GM06990 (cell line): ENCODE measurements around the gene NIBAN1.

Experiments used
- DNase-seq: peaks from one replicate; pipeline ENCODE4 v3.0.0-alpha.2; 2011; ENCODE audit not compliant: insufficient read length; ENCODE audit errors: extremely low read depth
- H3K27me3 ChIP-seq: replicated peaks from 2 replicates; pipeline ENCODE4 v1.6.0; 2011; ENCODE audit warnings: low read length; ENCODE audit not compliant: control insufficient read depth, insufficient read depth
- H3K36me3 ChIP-seq: 2 replicates; pipeline ENCODE4 v1.5.1; 2011; ENCODE audit warnings: low read length; ENCODE audit not compliant: control insufficient read depth, insufficient read depth
- H3K4me3 ChIP-seq: replicated peaks from 2 replicates; pipeline ENCODE4 v1.5.1; 2011; ENCODE audit warnings: low read depth, mild to moderate bottlenecking, control low read depth, low read length
- TF ChIP-seq, protein P1 (sequence below): IDR thresholded peaks from 2 replicates; pipeline ENCODE4 v1.5.1; 2011; ENCODE audit warnings: low read length, control low read depth, mild to moderate bottlenecking, inconsistent platforms; ENCODE audit not compliant: insufficient read depth, poor library complexity, severe bottlenecking

The NIBAN1 gene

DNA sequence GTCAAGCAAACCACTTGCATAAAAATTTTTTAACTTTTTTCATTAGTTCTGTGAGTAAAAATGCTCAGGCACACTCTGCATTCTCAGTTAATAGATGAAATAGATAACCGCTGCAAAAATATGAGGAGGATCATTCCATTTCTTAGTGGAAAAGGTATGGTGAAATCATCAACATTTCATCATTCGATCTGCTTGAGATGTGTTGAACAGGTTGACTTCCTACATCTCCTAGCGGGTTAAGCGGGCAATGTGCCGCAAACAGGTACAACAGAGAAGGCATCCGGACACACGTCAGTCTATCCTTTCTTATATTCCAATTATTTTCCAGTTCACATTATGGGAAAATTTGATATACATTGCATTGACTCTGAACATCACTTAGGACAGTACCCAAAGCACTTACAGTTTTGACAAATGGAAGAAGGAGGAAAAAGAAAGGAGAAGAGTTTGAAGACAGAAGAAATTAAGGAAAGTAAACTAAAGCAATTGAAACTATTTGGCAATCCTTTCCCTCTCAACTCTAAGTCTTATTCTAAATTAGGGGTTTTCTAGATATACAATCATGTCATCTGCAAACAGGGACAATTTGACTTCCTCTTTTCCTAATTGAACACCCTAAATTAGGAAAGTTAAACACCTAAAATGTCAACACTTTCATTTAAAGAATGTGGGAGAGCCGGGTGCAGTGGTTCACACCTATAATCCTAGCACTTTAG, 33.5 kb downstream of the NIBAN1 start:
- Histone ChIP-seq H3K4me3 (no peak overlapping the region), H3K36me3 (no peaks in the 10 kb centered on the region; the same call in 1 of the 2 replicates), H3K27me3 (no peaks in the 10 kb centered on the region)
- TF ChIP-seq, protein P1, sequence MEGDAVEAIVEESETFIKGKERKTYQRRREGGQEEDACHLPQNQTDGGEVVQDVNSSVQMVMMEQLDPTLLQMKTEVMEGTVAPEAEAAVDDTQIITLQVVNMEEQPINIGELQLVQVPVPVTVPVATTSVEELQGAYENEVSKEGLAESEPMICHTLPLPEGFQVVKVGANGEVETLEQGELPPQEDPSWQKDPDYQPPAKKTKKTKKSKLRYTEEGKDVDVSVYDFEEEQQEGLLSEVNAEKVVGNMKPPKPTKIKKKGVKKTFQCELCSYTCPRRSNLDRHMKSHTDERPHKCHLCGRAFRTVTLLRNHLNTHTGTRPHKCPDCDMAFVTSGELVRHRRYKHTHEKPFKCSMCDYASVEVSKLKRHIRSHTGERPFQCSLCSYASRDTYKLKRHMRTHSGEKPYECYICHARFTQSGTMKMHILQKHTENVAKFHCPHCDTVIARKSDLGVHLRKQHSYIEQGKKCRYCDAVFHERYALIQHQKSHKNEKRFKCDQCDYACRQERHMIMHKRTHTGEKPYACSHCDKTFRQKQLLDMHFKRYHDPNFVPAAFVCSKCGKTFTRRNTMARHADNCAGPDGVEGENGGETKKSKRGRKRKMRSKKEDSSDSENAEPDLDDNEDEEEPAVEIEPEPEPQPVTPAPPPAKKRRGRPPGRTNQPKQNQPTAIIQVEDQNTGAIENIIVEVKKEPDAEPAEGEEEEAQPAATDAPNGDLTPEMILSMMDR: no peak
- DNase-seq: no peak

DNA sequence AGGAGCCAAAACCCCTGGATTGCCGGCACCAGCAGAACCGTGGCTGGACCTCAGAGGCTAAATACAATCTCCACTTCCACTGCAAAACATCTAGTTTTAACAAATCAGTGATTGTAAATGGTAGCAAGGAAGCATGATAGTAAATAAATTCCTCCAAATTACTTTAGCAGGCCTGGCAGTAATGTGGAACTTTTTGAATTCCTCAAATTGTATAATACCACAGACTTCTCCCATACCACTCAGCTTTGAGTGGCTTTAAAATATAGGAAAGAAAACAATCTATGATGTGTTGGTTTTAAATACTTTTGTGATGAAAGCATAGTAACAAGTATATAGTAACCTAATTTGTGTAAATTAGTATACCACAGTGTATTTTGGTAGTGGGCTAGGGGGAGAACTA, 34.1 kb downstream of the NIBAN1 start:
- DNase-seq: no peak
- TF ChIP-seq, protein P1: no peak
- no peaks in the 10 kb centered on the region for H3K27me3 ChIP-seq

DNA sequence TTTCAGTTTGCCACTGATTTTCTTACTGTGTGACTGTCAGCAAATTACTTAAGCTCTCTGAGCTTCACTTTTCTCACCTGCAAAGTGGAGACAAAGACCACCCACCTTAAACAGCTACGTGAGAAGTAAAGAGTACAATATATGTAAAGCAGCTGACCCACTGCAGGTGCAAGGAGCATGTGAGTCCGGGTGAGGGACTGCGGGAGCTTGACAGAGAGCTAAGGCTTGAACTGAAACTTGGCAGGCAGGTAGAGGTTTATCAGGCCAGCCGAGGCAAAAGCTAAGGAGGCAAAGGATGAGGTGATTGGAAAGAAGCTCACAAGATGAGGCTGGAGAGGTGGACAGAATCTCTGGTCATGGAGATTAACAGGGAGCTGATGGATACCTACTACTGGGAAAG, 36.6 kb downstream of the NIBAN1 start:
- Histone ChIP-seq H3K4me3 (no peak overlapping the region), H3K27me3 (no peaks in the 10 kb centered on the region), H3K36me3 (no peaks in the 10 kb centered on the region; the same call in none of the 2 replicates)
- TF ChIP-seq, protein P1: no peak
- DNase-seq: no peak

More for the DNA sequence above, 34.1 kb downstream of the NIBAN1 start:
- Histone ChIP-seq H3K4me3 (no peak overlapping the region), H3K36me3 (no peaks in the 10 kb centered on the region; the same call in 1 of the 2 replicates)

DNA sequence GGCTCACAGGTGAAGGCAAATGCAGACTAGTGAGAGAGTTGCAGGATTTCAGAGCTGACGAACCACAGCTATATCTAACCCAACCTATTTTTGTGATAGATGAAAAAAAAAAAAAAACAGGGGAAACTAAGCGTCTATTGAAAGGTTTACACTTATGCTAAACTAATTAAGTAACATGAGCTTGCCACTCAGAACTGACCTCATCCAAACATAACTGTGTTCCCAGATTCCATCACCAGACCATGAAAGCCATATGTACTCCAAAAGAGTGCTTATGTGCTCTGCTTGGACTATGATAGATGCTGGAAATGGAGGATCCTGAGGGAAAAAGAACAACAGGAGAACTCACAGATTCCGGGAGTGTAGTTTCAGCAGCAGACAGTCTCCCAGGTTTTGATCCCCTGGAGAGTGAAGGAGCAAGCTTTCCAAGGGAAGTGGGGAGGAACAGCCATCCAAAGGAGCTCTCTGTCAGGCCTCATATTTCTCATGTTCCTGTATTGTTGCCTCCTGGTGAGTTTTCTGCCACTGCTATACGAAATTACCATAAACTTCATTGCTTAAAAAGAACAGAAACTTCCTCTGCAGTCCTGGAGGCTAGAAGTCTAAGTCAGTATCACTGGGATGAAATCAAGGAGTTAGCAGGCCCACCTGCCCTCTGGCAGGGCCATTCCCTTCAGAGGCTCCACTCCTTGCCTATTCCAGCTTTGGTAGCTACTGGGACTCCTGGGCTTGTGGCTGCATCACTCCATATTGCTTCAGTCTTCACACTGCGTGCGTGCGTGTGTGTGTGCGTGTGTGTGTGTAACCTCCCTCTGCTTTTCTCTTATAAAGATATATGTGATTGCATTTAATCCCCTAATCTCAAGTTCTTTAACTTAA, 38.1 kb downstream of the NIBAN1 start:
- TF ChIP-seq, protein P1: no peak
- no peaks in the 10 kb centered on the region; the same call in none of the 2 replicates for H3K36me3 ChIP-seq
- H3K4me3 ChIP-seq: no peak overlapping the region
- no peak for DNase-seq
- no peaks in the 10 kb centered on the region for H3K27me3 ChIP-seq

DNA sequence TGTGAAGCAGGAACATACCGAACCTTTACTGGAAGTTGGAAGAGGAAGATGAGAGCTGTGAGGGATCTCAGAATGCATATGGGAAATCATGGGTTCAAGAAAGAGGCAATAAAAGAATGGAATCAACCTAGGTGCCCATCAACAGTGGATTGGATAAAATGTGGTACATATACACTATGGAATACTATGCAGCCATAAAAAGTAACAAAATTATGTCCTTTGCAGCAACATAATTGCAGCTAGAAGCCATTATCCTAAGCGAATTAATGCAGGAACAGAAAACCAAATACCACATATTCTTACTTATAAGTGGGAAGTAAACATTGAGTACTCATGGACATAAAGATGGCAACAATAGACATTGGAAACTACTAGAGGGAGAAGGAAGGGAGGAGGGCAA, 40.4 kb downstream of the NIBAN1 start:
- no peaks in the 10 kb centered on the region; the same call in none of the 2 replicates for H3K36me3 ChIP-seq
- TF ChIP-seq, protein P1: no peak
- no peaks in the 10 kb centered on the region for H3K27me3 ChIP-seq
- H3K4me3 ChIP-seq: no peak overlapping the region
- DNase-seq: no peak
